GM12892 (cell line): ENCODE data around the gene FRMPD4.

Experiments
- POLR2A ChIP-seq: IDR thresholded peaks from 2 replicates; pipeline ENCODE4 v1.6.1; 2011; ENCODE audit warnings: low read depth, low read length, control low read depth
- TAF1 ChIP-seq: IDR thresholded peaks from 2 replicates; pipeline ENCODE4 v1.6.1; 2011; ENCODE audit warnings: low read depth, mild to moderate bottlenecking, control low read depth, low read length, borderline replicate concordance

DNA sequence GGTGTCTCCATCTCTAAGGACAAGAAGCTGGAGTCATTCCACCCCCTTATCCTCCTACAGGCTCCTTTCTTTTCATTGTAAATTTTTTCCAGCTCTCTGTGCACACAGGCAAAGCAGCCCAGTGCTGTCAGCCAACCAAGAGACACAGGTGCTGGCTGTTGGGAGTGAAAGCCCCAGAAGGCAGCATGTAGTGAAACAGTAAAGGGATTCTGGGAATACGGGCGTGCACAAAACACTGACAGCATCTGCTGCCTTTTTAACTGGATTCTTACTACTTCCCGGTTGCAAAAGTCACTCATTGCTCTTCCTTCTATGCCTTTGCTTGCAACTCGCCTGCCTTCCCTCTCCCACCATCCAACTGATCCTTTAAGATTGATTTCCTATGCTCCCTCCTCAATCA lies 444.4 kb downstream of the FRMPD4 start:
- TF ChIP-seq TAF1 (no peak), POLR2A (no peak)
